ENCODE results near the gene STAP1. TPM values are rescaled to one million over a fixed set of nuclear protein-coding genes. Genes with fewer than 3 reads are reported as not detected.
"Not testable (repeated sequence)": the region's sequence is repeated elsewhere in the genome, so short reads cannot be mapped to it uniquely, and the experiment has no call there.

The STAP1 gene
- total RNA-seq, 1 experiment from 2014 or later = not detected

DNA sequence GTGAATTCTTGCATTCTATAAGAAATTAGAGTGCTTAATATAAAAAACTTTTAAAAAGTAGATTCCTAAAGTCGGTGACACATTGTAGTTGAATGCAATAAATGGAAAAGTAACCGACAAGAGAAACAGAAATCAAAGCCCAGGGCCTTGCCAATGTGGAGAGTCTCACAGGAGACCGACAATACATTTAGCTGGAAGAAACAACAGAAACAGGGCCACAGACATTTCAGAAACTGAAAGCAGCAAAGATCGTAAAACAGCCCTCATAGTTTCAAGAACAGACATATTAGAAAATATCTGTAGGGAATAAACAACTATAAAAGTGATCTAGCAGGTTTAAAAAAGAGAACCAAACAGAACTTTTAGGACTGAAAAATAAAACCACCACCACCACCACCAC, 49.5 kb downstream of the STAP1 start:
- no peaks in the 10 kb centered on the region for H3K36me3 ChIP-seq
- H3K4me1 ChIP-seq (replicated peaks) = no peaks in the 10 kb centered on the region
- no peaks in the 10 kb centered on the region for H3K27me3 ChIP-seq (replicated peaks)
- H3K27ac ChIP-seq = no peak overlapping the region
- no peaks in the 10 kb centered on the region; the same call in 1 of the 2 replicates for H3K9me3 ChIP-seq (replicated peaks)
- no peak for DNase-seq (ENCODE audit: low read depth in 1 of 2, low spot score in 2 of 2)
- no peak overlapping the region for H3K4me3 ChIP-seq

DNA sequence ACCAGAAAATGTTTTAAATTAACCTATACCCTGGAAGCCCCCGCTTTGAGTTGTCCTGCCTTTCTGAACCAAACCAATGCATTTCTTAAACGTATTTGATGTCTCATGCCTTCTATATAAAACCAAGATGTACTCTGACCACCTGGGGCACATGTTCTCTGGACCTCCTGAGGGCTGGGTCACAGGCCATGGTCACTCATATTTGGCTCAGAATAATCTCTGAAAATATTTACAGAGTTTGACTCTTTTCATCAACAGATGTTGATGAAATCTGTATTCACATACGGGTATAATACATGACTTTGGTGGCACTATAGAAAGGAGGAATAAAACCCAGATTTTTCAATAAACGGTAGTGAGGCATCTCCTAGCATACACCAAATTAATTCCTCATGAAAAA, 55.7 kb downstream of the STAP1 start:
- no peaks in the 10 kb centered on the region for H3K27me3 ChIP-seq (replicated peaks)
- no peak overlapping the region for H3K27ac ChIP-seq
- H3K36me3 ChIP-seq = peaks cover 8% of the 10 kb centered on the region; the same call in 1 of the 2 replicates
- no peaks in the 10 kb centered on the region for H3K9me3 ChIP-seq (replicated peaks)
- no peaks in the 10 kb centered on the region for H3K4me1 ChIP-seq (replicated peaks)
- DNase-seq (ENCODE audit: low read depth in 1 of 2, low spot score in 2 of 2) = no peak
- no peak overlapping the region for H3K4me3 ChIP-seq

DNA sequence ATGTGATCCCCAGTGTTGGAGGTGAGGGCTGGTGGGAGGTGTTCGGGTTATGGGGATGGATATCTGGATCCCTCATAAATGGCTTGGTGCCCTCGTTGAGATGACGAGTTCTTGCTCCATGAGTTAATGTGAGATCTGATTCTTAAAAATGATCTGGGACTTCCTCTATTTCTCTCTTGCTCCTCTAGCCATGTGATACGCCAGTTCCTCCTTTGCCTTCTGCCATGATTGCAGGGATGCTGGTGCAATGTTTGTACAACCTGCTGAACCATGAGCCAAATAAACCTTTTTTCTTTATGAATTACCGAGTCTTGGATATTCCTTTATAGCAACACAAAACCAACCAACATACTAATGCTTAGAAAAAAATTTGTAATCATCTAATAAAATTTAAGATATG, 56.6 kb downstream of the STAP1 start:
- Histone ChIP-seq H3K4me3 (no peak overlapping the region), H3K9me3 (replicated peaks) (no peaks in the 10 kb centered on the region), H3K27ac (no peak overlapping the region), H3K27me3 (replicated peaks) (no peaks in the 10 kb centered on the region), H3K4me1 (replicated peaks) (no peaks in the 10 kb centered on the region), H3K36me3 (peaks cover 16% of the 10 kb centered on the region)
- DNase-seq (ENCODE audit: low read depth in 1 of 2, low spot score in 2 of 2) = no peak

DNA sequence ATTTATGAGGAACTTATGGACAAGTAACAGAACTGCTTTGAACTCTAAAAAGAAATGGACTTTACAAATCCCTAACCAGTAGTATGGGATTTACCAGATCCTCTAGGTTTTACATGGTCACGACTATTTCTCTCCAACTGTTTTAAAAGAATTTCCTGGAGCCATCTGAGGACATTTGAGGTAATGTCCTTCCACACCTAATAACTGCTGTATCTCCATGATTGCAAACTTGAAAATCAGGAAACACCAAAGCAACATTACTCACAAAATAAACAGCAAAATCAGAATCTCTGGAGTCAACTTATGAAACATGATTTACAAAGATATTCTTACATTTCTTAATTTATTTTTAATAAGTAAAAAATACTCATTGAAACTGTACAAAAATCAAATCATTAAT, 58.0 kb downstream of the STAP1 start:
- Histone ChIP-seq H3K36me3 (peaks cover 26% of the 10 kb centered on the region), H3K9me3 (replicated peaks) (no peaks in the 10 kb centered on the region), H3K27ac (no peak overlapping the region), H3K27me3 (replicated peaks) (no peaks in the 10 kb centered on the region), H3K4me3 (no peak overlapping the region), H3K4me1 (replicated peaks) (no peaks in the 10 kb centered on the region)
- no peak for DNase-seq (ENCODE audit: low read depth in 1 of 2, low spot score in 2 of 2)

DNA sequence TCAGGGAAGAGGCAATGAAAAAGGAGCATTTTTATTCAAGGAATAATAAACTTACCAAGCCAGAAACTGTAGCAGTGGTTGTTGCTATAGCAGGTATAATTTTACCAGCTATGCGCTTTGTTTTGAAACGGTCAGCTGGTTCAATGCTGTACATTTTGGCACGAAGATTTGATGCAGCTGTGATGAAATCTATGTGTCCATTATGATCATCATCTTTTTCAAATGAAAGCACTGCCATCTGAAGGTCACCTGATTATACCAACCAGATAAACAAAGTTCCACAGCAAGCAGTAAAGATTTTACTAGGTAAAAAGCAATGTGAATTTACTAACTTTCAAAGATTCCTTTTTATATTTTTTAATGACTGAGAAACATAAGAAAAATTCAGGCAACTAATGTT, 66.4 kb downstream of the STAP1 start:
- no peak for DNase-seq (ENCODE audit: low read depth in 1 of 2, low spot score in 2 of 2)
- no peak overlapping the region for H3K4me3 ChIP-seq
- H3K36me3 ChIP-seq = peaks cover 52% of the 10 kb centered on the region

DNA sequence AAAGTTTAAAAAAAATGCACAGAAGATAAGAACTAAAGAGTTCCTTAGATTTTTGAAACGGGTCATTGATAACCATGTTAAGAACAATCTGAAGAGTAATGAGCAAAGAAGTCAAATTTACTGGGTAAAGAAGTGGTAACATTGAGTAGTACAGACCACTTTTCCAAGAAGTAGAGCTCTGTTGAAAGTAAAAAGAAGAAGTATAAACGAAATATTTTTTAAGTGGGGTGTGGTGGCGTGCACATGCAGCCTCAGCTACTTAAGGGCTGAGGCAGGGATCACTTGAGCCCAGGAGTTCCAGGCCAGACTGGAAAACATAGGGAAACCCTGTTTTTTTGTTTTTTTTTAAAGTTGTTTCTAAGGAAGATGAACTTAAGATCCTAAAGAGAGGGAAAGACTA, 74.0 kb downstream of the STAP1 start:
- Histone ChIP-seq H3K4me1 (replicated peaks) (no peaks in the 10 kb centered on the region), H3K27me3 (replicated peaks) (no peaks in the 10 kb centered on the region), H3K9me3 (replicated peaks) (no peaks in the 10 kb centered on the region), H3K27ac (no peak overlapping the region), H3K36me3 (peaks cover 44% of the 10 kb centered on the region), H3K4me3 (no peak overlapping the region)
- no peak for DNase-seq (ENCODE audit: low read depth in 1 of 2, low spot score in 2 of 2)

More for the DNA sequence above, 66.4 kb downstream of the STAP1 start:
- H3K4me1 ChIP-seq (replicated peaks) = no peaks in the 10 kb centered on the region
- no peak overlapping the region for H3K27ac ChIP-seq
- H3K27me3 ChIP-seq (replicated peaks) = no peaks in the 10 kb centered on the region
- no peaks in the 10 kb centered on the region for H3K9me3 ChIP-seq (replicated peaks)

DNA sequence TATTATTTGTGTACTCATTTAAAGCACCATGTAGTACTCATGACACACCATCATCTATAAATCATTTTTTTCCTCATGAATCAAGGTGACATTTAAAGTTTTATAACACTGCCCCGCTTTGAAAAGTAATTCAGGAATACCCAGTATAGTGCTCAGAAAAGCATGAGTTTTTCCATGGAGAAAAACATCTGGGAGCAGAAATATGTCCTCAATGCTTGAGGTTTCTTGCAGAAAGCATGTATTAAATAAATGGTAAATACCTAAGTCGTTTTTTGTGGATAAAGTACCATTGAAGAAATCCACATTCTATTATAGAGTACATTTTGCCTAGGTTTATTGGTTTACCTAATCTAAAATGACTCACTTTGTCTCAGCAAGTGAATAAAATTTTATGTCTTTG, 76.2 kb downstream of the STAP1 start:
- Histone ChIP-seq H3K4me1 (replicated peaks) (no peaks in the 10 kb centered on the region), H3K36me3 (peaks cover 38% of the 10 kb centered on the region), H3K27me3 (replicated peaks) (no peaks in the 10 kb centered on the region), H3K9me3 (replicated peaks) (no peaks in the 10 kb centered on the region), H3K27ac (no peak overlapping the region), H3K4me3 (no peak overlapping the region)
- no peak for DNase-seq (ENCODE audit: low read depth in 1 of 2, low spot score in 2 of 2)

DNA sequence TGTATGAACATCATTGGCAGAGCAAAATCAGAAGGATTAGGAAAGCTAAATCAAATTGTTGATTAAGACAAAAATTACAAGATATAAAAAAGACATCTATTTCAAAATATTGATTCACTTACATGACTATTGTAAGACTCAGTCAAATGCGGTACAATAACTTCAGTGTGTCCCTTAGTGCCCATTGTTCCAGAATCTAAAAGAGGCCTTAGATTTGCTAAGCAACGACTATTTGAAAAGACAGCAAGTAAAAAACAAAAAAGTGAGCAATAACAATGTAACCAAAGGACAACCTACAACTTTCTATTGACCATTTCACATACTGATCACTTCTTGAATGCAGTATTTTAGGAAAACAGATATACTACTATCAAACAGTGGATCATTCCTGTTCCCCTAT, 76.8 kb downstream of the STAP1 start:
- DNase-seq (ENCODE audit: low read depth in 1 of 2, low spot score in 2 of 2) = no peak
- peaks cover 34% of the 10 kb centered on the region for H3K36me3 ChIP-seq
- H3K4me3 ChIP-seq = no peak overlapping the region
- H3K4me1 ChIP-seq (replicated peaks) = no peaks in the 10 kb centered on the region
- H3K27ac ChIP-seq = no peak overlapping the region
- no peaks in the 10 kb centered on the region for H3K27me3 ChIP-seq (replicated peaks)
- H3K9me3 ChIP-seq (replicated peaks) = no peaks in the 10 kb centered on the region

DNA sequence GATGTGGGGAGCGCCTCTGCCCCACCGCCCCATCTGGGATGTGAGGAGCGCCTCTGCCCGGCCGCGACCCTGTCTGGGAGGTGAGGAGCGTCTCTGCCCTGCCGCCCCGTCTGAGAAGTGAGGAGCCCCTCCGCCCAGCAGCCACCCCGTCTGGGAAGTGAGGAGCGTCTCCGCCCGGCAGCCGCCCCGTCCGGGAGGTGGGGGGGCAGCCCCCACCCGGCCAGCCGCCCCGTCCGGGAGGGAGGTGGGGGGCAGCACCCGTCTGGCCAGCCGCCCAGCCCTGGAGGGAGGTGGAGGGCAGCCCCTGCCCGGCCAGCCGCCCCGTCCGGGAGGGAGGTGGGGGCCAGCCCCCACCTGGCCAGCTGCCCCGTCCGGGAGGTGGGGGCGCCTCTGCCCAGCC, 78.5 kb downstream of the STAP1 start:
- not testable (repeated sequence) for H3K27me3 ChIP-seq (replicated peaks); H3K4me1 ChIP-seq (replicated peaks); H3K27ac ChIP-seq; H3K9me3 ChIP-seq (replicated peaks); DNase-seq (ENCODE audit: low read depth in 1 of 2, low spot score in 2 of 2); H3K4me3 ChIP-seq
- H3K36me3 ChIP-seq = peaks cover 26% of the 10 kb centered on the region

DNA sequence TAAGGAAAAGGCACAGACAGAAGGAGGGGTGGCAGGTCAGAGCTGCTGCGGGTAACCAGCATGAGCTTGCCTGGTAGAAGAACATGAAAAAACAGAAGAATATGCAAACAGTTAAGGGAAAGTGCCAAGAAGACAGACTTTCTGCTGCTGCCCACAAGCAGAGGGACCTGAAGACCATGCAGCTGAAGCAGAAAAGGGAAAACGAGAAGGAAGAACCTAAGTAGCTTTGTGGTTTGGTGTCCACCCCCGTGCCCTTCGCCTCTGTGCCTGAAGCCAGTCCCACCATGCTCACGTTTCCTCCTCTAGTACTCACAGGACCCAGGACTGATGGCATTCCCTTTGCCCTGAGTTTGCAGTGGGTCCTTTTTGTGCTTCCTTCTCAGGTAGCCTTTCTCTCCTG, 79.6 kb downstream of the STAP1 start:
- Histone ChIP-seq H3K27me3 (replicated peaks) (no peaks in the 10 kb centered on the region), H3K36me3 (peaks cover 15% of the 10 kb centered on the region), H3K4me1 (replicated peaks) (no peaks in the 10 kb centered on the region), H3K9me3 (replicated peaks) (no peaks in the 10 kb centered on the region), H3K4me3 (no peak overlapping the region), H3K27ac (no peak overlapping the region)
- no peak for DNase-seq (ENCODE audit: low read depth in 1 of 2, low spot score in 2 of 2)

DNA sequence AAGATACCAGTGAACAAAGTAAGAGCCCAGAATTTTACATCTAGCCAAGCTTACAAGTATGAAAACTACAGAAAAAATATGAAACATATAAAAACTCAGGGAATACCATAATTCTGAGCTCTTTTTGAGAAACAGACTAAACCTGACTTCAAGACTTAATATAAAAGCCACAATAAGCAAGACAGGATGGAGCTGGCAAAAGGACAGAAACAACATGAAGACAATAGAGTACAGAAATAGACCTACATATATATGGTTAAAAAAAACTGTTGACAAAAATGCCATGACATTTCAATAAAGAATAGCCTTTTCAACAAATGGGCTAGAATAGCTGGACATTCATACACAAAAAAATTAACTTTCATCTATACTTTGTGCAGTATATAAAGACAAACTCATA, 93.0 kb downstream of the STAP1 start:
- no peak overlapping the region for H3K4me3 ChIP-seq
- no peaks in the 10 kb centered on the region for H3K27me3 ChIP-seq (replicated peaks)
- no peaks in the 10 kb centered on the region for H3K9me3 ChIP-seq (replicated peaks)
- no peak for DNase-seq (ENCODE audit: low read depth in 1 of 2, low spot score in 2 of 2)
- peaks cover 16% of the 10 kb centered on the region for H3K36me3 ChIP-seq
- H3K27ac ChIP-seq = no peak overlapping the region
- H3K4me1 ChIP-seq (replicated peaks) = no peaks in the 10 kb centered on the region

Other genes starting within 250 kb of the STAP1 start
- gene CENPC, start 13.2 kb upstream of the STAP1 start, total RNA-seq (2014; rRNA removed; shearing (Covaris generic)) = 16.0 and 22.7 TPM in 2 replicates
- gene UBA6, start 142.4 kb downstream of the STAP1 start, total RNA-seq (2014; rRNA removed; shearing (Covaris generic)) = 118 and 207 TPM in 2 replicates
- gene GNRHR, start 195.7 kb downstream of the STAP1 start, total RNA-seq (2014; rRNA removed; shearing (Covaris generic)) = not detected in 2 replicates

Data from SJSA1 (cell line).